Liver (tissue), 3 donors: ENCODE measurements around the gene CTXND1.

ENCODE experiments used
- ATF3 ChIP-seq: IDR thresholded peaks from 2 replicates; pipeline ENCODE4 v1.6.1; 2016; ENCODE audit warnings: antibody characterized with exemption
- CTCF ChIP-seq: fragments of 150-350 bp; IDR thresholded peaks from 2 replicates; pipeline ENCODE4 v1.5.1; 2017; ENCODE audit warnings: improper control_type of control experiment, low read depth, low read length; ENCODE audit not compliant: missing input control
- HNF4A ChIP-seq, 2 donors: conservative IDR thresholded peaks; 2 replicates each; pipeline ENCODE4 v1.6.1; 2016; ENCODE audit warnings: antibody characterized with exemption in 2 of 2, mild to moderate bottlenecking in 2 of 2
- NR2F2 ChIP-seq: IDR thresholded peaks from 2 replicates; pipeline ENCODE4 v1.6.1; 2016; ENCODE audit warnings: antibody characterized with exemption
- SP1 ChIP-seq: IDR thresholded peaks from 2 replicates; pipeline ENCODE4 v1.6.1; 2018; ENCODE audit warnings: antibody characterized with exemption, mild to moderate bottlenecking
- TF ChIP-seq, protein P1 (sequence below): IDR thresholded peaks from 2 replicates; pipeline ENCODE4 v1.6.1; 2016; ENCODE audit warnings: antibody characterized with exemption
- donor health status: healthy.
- donor health status: healthy.

DNA sequence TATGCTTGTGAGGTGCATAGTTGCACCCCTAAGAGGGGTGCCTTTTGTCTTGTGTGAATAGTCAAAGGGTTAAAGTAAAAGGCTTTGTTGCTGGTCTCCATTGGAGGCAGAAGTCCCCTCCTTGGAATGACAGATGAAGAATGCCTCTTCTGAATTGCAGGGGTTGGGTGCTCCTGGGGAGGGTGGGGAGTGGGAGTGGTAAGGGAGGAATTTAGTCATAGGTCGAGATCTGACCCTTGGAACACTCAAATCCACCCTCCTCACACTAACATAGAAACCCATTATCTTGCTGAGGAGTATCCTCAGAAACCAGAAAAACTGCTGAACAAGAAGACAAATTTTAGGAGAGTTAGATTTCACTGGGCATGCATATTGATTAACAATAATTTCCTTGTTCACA lies 4.7 kb downstream of the CTXND1 start:
- TF ChIP-seq CTCF = no peak
- TF ChIP-seq SP1 = no peak
- TF ChIP-seq NR2F2 = no peak
- TF ChIP-seq, protein P1, sequence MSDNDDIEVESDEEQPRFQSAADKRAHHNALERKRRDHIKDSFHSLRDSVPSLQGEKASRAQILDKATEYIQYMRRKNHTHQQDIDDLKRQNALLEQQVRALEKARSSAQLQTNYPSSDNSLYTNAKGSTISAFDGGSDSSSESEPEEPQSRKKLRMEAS = no peak
- no peak for TF ChIP-seq ATF3
- TF ChIP-seq HNF4A (conservative IDR thresholded peaks at IDR 0.05) = no peak
